ENCODE data around the gene MAP6D1.

MAP6D1 gene

GRCh38 chr3:183822631-183823030 lies 2.7 kb downstream of the MAP6D1 start:
- DNase-seq: no peak

- DNase-seq: no peak
These were observed 5.5 kb downstream of the MAP6D1 start for GRCh38 chr3:183819831-183820230.

GRCh38 chr3:183818706-183819624 lies 6.4 kb downstream of the MAP6D1 start:
- DNase-seq: no peak

- DNase-seq: no peak
These were observed 7.2 kb downstream of the MAP6D1 start for GRCh38 chr3:183818041-183818620.

DNA sequence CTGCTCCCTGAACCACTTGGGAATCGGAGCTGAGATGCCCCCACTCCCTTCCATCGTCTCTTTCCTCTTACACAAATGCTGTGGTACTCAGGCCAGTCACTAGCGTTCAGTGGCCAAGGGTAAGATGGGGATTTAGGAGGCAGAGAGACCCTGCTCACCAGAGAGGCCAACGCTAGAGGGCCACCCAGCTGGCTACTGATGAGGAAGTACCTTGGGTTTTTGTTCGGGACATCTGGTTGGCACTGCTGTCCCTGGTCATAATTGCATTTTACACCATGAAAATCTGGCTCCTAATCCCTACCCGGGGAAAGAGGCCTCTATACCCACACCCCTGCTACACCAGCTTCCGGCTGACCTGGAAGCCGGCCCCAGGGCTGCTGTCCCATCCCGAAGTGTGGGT lies 7.7 kb downstream of the MAP6D1 start:
- DNase-seq: no peak

DNA sequence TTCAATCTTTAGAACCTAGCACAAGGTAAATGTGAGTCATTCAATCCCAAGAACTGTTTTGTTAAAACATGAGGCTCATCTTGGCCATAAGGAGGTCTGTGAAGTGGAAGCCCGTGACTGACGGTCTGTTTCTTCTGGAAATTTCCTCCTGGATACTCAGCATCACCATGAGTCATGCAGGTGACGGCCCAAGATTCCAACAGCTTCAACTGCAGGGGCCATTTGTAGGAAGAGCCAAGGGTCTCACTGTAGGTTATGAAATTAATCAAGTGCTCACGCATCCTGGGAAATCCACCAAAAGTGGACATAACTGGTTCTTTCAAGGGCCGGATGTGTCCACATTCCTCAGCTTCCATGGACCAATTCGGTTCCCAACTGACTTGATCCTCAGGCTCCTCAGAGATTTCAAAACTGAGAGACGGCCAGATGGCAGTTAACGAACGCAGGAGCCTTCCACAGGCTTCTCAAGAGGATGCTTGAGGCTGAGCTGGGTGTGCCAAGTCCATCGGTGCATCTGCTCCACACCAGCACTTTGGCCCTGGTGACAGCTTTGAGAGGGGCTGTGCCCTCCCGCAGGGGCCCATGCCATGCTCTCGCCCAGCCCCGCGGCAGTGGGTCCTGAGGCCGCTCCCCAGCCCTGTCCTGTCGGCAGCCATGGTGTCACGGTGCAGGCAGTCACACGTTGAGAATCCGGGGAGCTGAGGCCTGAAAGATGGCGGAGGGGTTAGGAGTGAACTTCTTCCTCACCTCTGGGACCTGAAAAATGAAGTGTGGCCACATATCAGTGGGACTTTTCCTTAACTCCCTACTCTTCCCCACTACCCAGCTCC lies 8.5 kb downstream of the MAP6D1 start:
- DNase-seq: no peak

GRCh38 chr3:183815951-183816475 lies 9.4 kb downstream of the MAP6D1 start:
- no peak for DNase-seq

DNA sequence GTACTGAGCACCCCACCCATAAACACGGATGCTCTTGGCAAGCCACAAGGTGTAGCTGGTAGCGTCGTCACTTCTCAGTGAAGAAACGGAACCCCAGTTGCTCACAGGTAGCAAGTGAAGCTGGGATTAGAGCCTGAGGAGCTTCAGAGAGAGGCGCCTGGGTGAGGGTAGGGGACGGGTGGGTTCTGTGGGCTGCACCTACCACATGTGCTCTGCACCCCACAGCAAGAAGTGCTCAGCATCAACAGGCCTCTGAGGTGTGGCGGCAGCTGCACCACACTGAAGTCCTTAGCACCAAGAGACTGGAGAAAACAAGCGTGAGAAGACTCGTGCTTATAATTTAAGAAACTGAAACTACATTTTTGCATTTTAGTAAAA lies 9.8 kb downstream of the MAP6D1 start:
- no peak for DNase-seq

- DNase-seq: no peak
These were observed 11.1 kb downstream of the MAP6D1 start for GRCh38 chr3:183814240-183814639.

GRCh38 chr3:183812761-183813445 lies 12.5 kb downstream of the MAP6D1 start:
- no peak for DNase-seq

GRCh38 chr3:183811638-183812037 lies 13.7 kb downstream of the MAP6D1 start:
- no peak for DNase-seq

- DNase-seq: no peak
These were observed 14.5 kb downstream of the MAP6D1 start for GRCh38 chr3:183810643-183811594.

DNA sequence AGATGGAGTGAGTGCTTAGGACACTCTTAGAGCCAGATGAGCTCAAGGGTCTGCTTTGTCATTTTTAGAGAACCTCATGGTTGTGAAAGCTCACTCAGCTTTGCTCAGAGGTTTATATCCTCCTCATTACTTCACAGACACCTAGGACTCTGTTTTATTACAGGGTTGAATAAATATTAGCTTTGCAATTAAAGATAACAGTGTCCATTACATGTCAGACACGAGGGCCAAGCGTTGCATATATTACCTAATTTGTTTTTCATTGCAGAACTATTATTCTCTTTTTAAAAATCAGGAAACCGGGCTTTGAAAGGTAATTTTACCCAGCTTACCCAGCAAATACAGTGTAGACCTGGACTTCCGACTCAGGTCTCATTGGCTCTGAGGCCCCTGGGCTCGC lies 16.1 kb downstream of the MAP6D1 start:
- no peak for DNase-seq

- no peak for DNase-seq
These were observed 17.0 kb downstream of the MAP6D1 start for GRCh38 chr3:183808355-183808754.

DNA sequence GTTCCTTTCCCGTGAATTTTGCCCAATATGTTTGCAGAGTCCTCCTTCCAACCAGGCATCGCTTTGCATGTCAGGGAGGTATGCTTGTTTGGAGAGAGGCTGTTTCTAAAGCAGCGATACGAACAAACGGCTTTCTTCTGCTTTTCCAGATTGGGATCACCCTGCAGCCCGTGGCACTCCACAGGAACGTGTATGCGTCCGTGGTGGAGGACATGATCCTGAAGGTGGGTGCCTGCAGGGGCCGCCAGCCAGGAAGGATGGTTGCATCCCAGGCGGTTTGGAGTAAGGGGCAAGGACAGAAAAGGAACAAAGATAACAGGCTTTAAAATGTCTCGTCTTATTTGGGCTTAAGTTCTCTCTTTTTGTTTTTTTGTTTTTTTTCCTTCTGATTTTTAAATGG lies 17.5 kb downstream of the MAP6D1 start:
- no peak for DNase-seq

- DNase-seq: no peak
These were observed 18.1 kb downstream of the MAP6D1 start for GRCh38 chr3:183807209-183807728.

- DNase-seq: no peak
These were observed 22.4 kb downstream of the MAP6D1 start for GRCh38 chr3:183802989-183803388.

DNA sequence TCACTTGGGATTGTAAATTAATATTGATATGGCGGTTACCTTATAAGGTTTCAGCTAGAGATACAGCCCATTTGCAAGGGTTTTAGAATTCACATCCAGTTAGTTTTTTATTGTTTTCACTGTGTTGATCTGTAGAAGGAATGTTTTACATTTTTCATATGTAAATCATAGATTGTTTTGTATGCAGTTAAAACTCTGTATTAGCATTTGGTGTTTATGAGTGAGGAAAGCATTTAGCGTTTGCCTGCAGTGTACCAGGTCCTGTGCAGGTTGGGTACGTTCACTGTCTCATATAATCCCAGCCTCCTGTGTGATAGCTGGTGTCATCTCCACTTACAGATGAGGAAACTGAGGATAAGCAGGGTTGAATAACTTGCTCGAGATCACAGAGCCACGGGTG lies 23.8 kb downstream of the MAP6D1 start:
- no peak for DNase-seq

GRCh38 chr3:183800243-183800863 lies 25.0 kb downstream of the MAP6D1 start:
- no peak for DNase-seq

GRCh38 chr3:183799461-183799860 lies 25.9 kb downstream of the MAP6D1 start:
- no peak for DNase-seq

DNA sequence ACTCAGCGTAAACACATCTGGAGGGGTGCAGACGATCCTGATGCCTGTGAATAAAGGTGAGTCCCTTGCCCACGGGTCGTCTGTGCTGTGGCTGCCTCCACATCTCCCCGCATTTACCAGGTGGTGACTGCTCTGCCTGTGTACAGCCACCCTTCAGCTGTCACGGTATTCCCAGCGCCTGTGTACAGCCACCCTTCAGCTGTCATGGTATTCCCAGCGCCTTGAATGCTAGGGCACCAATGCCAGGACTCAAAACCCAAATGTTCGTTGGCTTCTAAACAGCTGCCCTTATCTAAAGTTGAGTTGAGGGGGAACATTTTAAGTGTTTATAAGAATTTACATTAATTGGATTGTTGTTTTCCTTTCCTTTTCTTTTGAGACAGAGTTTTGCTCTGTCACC lies 27.4 kb downstream of the MAP6D1 start:
- no peak for DNase-seq
